Fibroblast of lung (primary cell): ENCODE data around the gene UNKL. TPM values are rescaled to one million over a fixed set of nuclear protein-coding genes. Genes with fewer than 3 reads are reported as not detected.

ENCODE experiments used
- DNase-seq, 2 donors: peaks; one replicate each; pipeline versions ENCODE4 v3.0.0 to v3.0.0-alpha.2; 2010; ENCODE audit warnings: low read depth in 2 of 2
- H2AFZ ChIP-seq: 2 replicates; pipeline ENCODE4 v1.5.1; 2012; ENCODE audit warnings: low read length, control low read depth, inconsistent platforms
- H3K27ac ChIP-seq: 2 replicates; pipeline ENCODE4 v1.5.1; 2011; ENCODE audit warnings: low read length, control low read depth; ENCODE audit not compliant: insufficient read depth
- H3K27me3 ChIP-seq: 2 replicates; pipeline ENCODE4 v1.5.1; 2011; ENCODE audit warnings: mild to moderate bottlenecking, low read length; ENCODE audit not compliant: control insufficient read depth, insufficient read depth
- H3K36me3 ChIP-seq: 2 replicates; pipeline ENCODE4 v1.5.1; 2011; ENCODE audit warnings: low read length; ENCODE audit not compliant: control insufficient read depth, insufficient read depth
- H3K4me1 ChIP-seq: 2 replicates; pipeline ENCODE4 v1.5.1; 2011; ENCODE audit warnings: low read length; ENCODE audit not compliant: control insufficient read depth, insufficient read depth; ENCODE audit errors: extremely low read depth
- H3K4me2 ChIP-seq: 2 replicates; pipeline ENCODE4 v1.5.1; 2011; ENCODE audit warnings: low read length, control low read depth; ENCODE audit not compliant: insufficient read depth; ENCODE audit errors: extremely low read depth
- H3K4me3 ChIP-seq, 4 experiments: fragments of 200-600 bp in 1 of 4; sonication (generic) in 1 of 4; replicated peaks in 1 of 4; 2 replicates each; pipeline ENCODE4 v1.5.1; 2011 to 2016; ENCODE audit warnings: low read length in 4 of 4, low read depth in 3 of 4, mild to moderate bottlenecking in 3 of 4, control low read depth in 2 of 4, inconsistent platforms in 1 of 4, mixed read lengths in 1 of 4; ENCODE audit not compliant: insufficient read depth in 1 of 4; ENCODE audit errors: control extremely low read depth in 1 of 4
- H3K79me2 ChIP-seq: 2 replicates; pipeline ENCODE4 v1.5.1; 2012; ENCODE audit warnings: mild to moderate bottlenecking, low read length, inconsistent platforms; ENCODE audit not compliant: control insufficient read depth, insufficient read depth
- H3K9ac ChIP-seq: 2 replicates; pipeline ENCODE4 v1.5.1; 2011; ENCODE audit warnings: mild to moderate bottlenecking, low read length, control low read depth; ENCODE audit not compliant: insufficient read depth
- H3K9me3 ChIP-seq: 2 replicates; pipeline ENCODE4 v1.5.1; 2012; ENCODE audit warnings: low read depth, low read length; ENCODE audit not compliant: control insufficient read depth, insufficient read depth
- H4K20me1 ChIP-seq: 2 replicates; pipeline ENCODE4 v1.5.1; 2011; ENCODE audit warnings: low read length; ENCODE audit not compliant: control insufficient read depth, insufficient read depth; ENCODE audit errors: extremely low read depth
- EZH2 ChIP-seq: IDR thresholded peaks from 2 replicates; pipeline ENCODE4 v1.5.1; 2012; ENCODE audit warnings: low read length, control low read depth, mild to moderate bottlenecking; ENCODE audit errors: missing control alignments
- polyA minus RNA-seq: library from RNA; depleted of rRNA, polyadenylated mRNA; stranded (reverse); fragments of >200 nt; gene quantifications from 2 replicates; pipeline ENCODE4 v1.2.3, GENCODE V29; 2011; ENCODE audit warnings: low replicate concordance
- polyA plus RNA-seq, 2 donors: library from polyadenylated mRNA; depleted of rRNA in 1 of 2; stranded (reverse) in 1 of 2; unstranded in 1 of 2; fragments of >200 nt; gene quantifications; 2 replicates each; pipeline ENCODE4 v1.2.1, GENCODE V29; 2011 to 2012; ENCODE audit warnings: missing spikeins in 1 of 2
- total RNA-seq: library from RNA; depleted of rRNA; stranded (reverse); fragments of >200 nt; gene quantifications from 2 replicates; pipeline ENCODE4 v1.2.1, GENCODE V29; 2014
- TF ChIP-seq, protein P1 (sequence below), 2 donors: IDR thresholded peaks in 1 of 2; conservative IDR thresholded peaks in 1 of 2; 1 replicate in 1 of 2; 2 replicates in 1 of 2; pipeline ENCODE4 v1.5.1; 2011 to 2012; ENCODE audit warnings: low read length in 2 of 2, control low read depth in 1 of 2, inconsistent platforms in 1 of 2, low read depth in 1 of 2, mild to moderate bottlenecking in 1 of 2

The UNKL gene, protein sequence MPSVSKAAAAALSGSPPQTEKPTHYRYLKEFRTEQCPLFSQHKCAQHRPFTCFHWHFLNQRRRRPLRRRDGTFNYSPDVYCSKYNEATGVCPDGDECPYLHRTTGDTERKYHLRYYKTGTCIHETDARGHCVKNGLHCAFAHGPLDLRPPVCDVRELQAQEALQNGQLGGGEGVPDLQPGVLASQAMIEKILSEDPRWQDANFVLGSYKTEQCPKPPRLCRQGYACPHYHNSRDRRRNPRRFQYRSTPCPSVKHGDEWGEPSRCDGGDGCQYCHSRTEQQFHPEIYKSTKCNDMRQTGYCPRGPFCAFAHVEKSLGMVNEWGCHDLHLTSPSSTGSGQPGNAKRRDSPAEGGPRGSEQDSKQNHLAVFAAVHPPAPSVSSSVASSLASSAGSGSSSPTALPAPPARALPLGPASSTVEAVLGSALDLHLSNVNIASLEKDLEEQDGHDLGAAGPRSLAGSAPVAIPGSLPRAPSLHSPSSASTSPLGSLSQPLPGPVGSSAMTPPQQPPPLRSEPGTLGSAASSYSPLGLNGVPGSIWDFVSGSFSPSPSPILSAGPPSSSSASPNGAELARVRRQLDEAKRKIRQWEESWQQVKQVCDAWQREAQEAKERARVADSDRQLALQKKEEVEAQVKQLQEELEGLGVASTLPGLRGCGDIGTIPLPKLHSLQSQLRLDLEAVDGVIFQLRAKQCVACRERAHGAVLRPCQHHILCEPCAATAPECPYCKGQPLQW
- total RNA-seq (6.3 and 6.9 TPM in 2 replicates), polyA plus RNA-seq (3.6 and 4.3 TPM in 2 replicates), polyA minus RNA-seq (3.4 and 6.4 TPM in 2 replicates)
- 4.4 and 4.6 TPM in 2 replicates for polyA plus RNA-seq (2012)

DNA sequence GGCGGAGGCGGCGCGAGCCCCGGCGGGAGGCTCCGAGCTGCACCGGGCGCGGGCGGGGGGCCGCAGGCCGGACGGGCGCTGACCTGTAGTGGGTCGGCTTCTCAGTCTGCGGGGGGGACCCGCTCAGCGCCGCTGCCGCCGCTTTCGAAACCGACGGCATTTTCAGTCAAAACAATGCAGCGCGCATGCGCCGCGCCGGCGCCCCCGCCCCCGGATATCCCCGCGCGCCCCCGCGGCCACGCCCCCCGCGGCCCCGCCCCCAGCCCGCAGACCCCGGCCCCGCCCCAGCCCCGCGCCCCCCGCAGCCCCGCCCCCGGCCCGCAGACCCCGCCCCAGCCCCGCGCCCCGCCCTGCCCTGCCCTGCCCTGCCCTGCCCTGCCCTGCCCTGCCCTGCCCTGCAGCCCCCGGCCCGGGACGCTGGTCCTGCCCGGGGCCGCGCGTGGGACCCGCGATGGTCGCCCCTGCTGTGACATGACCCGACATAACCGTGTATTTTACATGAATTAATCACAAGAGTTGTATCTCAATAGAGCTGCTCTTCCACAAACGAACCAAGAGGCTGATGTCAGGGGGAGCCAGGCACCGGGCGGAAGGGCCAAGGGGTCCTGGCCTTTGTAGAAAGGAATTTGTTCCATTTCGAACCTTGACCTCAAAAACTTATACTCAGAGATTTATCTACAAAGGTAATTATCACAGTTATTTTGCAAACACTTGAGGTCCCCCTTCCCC lies at the start of gene UNKL:
Gene UNKL (minus strand): TSS at position 173 of the 729 bp plus-strand sequence. CDS start 13 bp downstream, at position 160.
- Histone ChIP-seq H3K4me3 (peak within 1 kb of the TSS; percentile 55 to 83 (median 77)), H3K27ac (peak within 1 kb of the TSS; percentile 32), H3K27me3 (no peaks in the 10 kb centered on the region), H4K20me1 (no peaks in the 10 kb centered on the region), H3K79me2 (peaks cover 3% of the 10 kb centered on the region), H3K36me3 (no peaks in the 10 kb centered on the region), H3K9ac (peak within 1 kb of the TSS; percentile 76), H3K9me3 (no peaks in the 10 kb centered on the region), H2AFZ (peak within 1 kb of the TSS; percentile 80), H3K4me2 (peak within 1 kb of the TSS; percentile 68), H3K4me1 (no peaks in the 10 kb centered on the region)
- DNase-seq: peak; percentile 28 to 58
- TF ChIP-seq, protein P1, sequence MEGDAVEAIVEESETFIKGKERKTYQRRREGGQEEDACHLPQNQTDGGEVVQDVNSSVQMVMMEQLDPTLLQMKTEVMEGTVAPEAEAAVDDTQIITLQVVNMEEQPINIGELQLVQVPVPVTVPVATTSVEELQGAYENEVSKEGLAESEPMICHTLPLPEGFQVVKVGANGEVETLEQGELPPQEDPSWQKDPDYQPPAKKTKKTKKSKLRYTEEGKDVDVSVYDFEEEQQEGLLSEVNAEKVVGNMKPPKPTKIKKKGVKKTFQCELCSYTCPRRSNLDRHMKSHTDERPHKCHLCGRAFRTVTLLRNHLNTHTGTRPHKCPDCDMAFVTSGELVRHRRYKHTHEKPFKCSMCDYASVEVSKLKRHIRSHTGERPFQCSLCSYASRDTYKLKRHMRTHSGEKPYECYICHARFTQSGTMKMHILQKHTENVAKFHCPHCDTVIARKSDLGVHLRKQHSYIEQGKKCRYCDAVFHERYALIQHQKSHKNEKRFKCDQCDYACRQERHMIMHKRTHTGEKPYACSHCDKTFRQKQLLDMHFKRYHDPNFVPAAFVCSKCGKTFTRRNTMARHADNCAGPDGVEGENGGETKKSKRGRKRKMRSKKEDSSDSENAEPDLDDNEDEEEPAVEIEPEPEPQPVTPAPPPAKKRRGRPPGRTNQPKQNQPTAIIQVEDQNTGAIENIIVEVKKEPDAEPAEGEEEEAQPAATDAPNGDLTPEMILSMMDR (conservative IDR thresholded peaks at IDR 0.05 in 1 of 2, IDR thresholded peaks at IDR 0.05 in 1 of 2; ENCODE audit: low read depth in 1 of 2, low read length in 2 of 2): no peak
- TF ChIP-seq EZH2: no peak

DNA sequence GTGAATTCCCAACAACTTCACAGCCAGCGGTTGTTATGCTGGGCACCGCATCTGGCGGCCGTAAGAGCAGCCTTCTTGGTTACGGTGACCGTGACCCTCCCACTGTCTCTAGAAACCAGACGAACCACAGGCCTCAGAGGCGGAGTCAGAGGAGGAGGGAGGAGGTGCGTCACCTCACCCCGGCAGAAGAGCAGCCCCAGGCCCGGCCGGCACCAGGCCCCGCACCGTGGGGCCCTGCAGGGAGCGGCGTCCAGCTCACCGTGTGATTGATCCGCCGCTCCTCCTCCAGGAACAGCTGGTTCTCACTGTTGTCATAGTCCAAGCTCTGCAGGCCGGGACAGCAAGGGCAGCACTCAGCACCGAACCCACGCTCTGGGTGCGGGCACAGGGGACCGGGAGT lies 46.6 kb upstream of the UNKL start:
- H2AFZ ChIP-seq: no peak overlapping the region
- H3K79me2 ChIP-seq: no peaks in the 10 kb centered on the region
- H3K27ac ChIP-seq: no peak overlapping the region
- H3K4me3 ChIP-seq: no peak overlapping the region
- DNase-seq: no peak
- H3K9me3 ChIP-seq: no peaks in the 10 kb centered on the region
- H3K4me1 ChIP-seq: no peaks in the 10 kb centered on the region
- no peak overlapping the region for H3K9ac ChIP-seq
- H3K36me3 ChIP-seq: peaks cover 10% of the 10 kb centered on the region
- TF ChIP-seq, protein P1 (conservative IDR thresholded peaks at IDR 0.05 in 1 of 2, IDR thresholded peaks at IDR 0.05 in 1 of 2; ENCODE audit: low read depth in 1 of 2, low read length in 2 of 2): no peak
- TF ChIP-seq EZH2: no peak
- no peaks in the 10 kb centered on the region for H4K20me1 ChIP-seq
- no peak overlapping the region for H3K4me2 ChIP-seq
- H3K27me3 ChIP-seq: no peaks in the 10 kb centered on the region
